ENCODE results near the gene FLT3.

- TF ChIP-seq CTCF (IDR thresholded peaks at IDR 0.05; ENCODE audit: low read length) (no peak), EZH2 (optimal IDR thresholded peaks at IDR 0.05; ENCODE audit: low read depth, low read length) (no peak), EZH2phosphoT487 (IDR thresholded peaks at IDR 0.05; ENCODE audit: low read length) (no peak)
Measured at GRCh38 chr13:28010046-28010445, 90.3 kb downstream of the FLT3 start.
